GM18873 (cell line): ENCODE measurements around the gene ELAVL3.
A peak's percentile ranks its signal among the peaks of the same experiment; 100 is the strongest.

Experiments used
- ATAC-seq: cut with Tn5 transposase; IDR thresholded peaks from one replicate; pipeline ENCODE4 v1.9.1; 2021; ENCODE audit warnings: mild to moderate bottlenecking, moderate library complexity, moderate number of reproducible peaks; ENCODE audit not compliant: unreplicated experiment, low FRiP score

The ELAVL3 gene

DNA sequence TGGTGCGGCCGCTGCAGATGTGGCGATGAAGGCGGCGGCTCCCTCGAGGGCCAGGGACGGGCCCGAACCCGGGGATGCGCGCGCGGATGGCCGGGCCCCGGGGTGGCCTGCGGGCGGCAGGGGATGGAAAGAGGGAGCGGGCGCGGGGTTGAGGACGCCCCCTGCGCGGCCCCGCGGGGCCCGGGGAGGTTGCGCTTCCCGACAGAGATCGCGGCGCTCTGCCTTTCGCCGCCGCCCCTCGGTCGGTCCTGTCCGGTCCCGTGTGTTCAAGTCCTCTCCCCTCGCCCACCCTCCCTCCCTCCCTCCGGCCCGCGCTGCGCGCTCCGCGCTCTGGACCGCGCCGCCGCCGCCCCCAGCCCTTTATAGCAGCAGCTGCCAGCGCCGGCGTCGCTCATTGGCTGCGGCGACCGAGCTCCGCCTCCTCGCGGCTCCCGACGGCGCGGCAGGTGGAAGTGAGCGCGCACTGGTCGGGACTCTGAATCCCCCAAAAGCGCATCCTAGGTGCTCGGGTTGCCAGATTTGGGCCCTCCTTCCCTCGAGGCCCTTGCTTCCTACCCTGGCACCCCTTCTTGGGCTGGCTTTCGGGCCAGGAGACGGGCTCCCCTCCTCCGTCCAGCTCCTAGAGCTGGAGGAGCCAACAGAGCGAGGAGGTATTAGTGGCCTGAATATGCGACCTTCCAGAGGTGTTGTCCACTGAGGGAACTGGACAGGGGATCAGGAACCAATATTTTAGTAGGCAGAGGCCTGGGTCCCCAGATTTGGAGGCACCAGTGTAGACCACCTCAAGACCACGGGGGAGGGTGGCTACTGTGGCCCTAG lies at the start of gene ELAVL3:
TSS of gene ELAVL3 (minus strand) at position 332 of the 819 bp plus-strand sequence. CDS start 438 bp downstream, outside the sequence.
- ATAC-seq: no peak

DNA sequence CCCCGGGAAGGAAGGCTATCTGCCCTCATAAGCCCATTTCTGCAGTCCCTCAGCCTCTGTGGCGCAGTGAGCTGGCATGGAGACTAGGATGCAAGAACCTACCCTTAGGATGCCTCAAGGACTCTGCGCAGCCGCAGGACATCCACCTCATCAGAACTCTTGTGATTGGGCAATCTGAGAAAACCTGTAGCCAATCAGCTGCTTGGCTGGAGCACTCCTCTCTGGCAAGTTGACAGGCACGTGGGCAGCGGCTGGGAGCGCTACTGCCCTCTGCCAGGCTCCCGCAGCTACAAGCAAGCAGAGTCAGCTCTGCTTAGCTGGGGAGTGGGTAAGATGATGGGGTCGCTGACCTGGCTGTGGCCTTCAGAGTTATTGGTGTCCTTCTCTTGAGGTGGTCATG lies 49.6 kb upstream of the ELAVL3 start:
- ATAC-seq: no peak

DNA sequence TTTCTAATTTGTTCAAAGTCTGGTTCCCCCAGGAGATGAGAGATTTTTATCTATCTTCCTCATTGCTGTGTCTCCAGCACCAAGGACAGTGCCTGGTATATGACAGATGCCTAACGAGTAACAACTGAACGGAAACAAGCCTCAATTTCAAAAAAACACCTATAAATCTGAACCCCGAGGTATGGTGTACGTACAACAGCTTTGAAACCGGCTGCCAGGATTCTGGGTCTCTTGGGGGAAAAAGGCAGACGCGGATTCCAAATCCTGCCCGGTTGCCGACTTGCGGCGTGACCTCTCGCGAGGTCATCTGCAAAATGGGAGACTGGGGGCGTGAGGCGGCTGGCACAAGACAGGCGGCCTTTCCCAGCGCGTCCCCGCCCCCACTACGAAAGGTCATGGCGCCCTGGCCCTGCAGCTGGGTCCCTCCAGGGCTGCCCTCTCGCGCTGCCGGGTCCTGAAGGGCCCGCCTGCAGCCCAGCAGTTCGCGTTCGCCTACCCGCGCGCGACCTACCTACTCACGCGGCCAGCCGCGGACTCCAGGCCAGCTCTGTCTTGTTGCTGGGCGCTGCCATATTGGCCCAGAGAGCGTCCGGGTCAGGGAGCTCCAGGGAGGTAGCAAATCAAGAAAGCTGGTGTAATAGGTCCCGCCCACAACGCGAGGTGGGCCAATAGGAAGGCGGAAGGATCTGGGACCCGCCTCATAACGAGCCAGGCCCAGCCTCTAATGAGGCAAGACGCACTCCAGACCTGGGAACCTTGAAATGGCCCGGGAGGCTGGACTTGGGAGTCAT lies 47.9 kb upstream of the ELAVL3 start, which contains the start of gene ECSIT:
TSS of gene ECSIT (minus strand) at position 584 of the 791 bp plus-strand sequence. CDS start 9,964 bp downstream, outside the sequence.
- peak; percentile 90 for ATAC-seq

DNA sequence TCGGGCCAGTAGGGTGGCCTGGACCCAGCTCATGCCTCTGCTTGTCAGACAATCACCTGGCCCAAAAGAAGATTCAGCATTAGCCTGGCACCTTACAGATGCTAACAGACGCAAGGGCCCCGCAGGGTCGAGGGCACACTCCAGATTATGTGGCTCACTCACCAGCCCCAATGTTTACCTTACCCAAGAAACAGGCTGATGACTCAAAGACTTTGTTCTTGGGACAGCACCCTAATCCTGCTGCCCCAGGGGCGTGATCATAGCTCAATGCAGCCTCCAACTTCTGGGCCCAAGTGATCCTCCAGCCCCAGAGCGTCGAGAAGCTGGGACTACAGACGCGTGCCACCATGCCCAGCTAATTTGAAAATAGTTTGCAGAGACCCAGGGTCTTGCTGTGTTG lies 38.3 kb upstream of the ELAVL3 start:
- ATAC-seq: no peak

DNA sequence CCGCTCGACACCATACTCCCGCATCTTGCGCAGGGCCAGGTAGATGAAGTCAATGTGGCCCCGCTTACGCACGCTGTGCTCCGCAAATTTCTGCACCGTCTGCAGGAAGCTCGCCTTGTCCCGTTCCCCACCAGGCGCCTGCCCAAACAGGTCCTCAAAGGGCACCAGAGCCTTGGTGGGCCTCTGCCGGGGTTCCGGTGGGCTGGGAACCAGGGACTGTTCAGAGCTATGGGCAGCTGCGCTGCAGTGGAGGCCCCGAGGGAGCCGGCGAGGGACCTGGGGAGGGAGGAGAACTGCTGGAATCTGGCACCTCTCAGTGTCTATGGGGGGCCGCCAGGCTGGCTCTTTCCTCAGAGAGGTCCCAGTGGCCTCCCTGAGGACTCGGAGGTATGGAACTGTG lies 33.1 kb upstream of the ELAVL3 start:
- ATAC-seq: no peak

DNA sequence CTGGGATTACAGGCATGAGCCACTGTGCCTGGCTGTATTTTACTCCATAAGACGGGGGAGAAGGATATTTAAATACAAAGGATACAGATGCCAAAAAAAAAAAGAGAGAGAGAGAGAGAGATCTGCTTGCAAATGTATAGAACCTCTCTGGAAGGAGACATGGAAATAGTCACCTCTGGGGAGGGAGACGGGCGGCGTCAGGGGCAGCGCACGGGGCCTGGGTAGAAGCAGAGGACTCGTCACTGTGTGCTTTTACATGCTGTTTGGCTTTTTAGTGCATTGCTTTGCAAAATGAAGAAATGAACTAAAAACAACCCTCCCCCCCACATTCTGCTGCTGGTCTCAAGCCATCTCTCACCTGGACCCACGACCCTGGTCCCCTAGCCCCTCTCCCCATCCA lies 29.6 kb upstream of the ELAVL3 start:
- no peak for ATAC-seq

DNA sequence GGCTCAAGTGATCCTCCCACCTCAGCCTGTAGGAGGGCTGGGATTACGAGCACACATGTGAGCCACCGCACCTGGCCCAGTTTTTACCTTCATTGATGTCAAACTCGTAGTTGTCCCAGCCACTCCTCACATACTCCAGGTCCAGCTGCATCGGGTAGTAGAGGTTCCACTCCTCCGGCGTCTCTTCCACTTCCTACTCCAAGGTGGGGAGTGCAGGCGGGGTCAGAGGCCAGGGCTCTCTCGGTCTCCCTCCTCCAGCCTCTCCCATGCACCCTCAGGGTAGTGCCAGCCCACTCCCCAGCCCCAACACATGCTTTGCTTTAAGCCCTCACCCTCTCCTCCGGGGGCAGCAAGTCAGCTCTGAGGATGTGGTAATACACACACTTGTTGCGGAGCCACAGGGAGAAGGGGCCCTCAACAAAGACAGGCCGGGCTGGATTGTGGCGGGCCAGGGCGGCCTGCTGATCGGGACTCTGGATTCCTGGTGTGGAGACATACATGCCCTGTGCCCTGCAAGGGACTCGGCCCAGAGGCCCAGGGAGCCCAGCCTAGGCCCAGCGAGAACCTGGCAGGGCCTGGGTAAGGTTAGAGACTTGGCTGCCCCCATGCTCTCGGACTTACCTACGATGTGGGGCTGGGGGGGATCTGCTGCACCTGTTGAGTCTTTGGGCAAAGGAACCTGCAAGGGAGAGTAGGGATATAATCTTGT lies 26.7 kb upstream of the ELAVL3 start:
- ATAC-seq: no peak

DNA sequence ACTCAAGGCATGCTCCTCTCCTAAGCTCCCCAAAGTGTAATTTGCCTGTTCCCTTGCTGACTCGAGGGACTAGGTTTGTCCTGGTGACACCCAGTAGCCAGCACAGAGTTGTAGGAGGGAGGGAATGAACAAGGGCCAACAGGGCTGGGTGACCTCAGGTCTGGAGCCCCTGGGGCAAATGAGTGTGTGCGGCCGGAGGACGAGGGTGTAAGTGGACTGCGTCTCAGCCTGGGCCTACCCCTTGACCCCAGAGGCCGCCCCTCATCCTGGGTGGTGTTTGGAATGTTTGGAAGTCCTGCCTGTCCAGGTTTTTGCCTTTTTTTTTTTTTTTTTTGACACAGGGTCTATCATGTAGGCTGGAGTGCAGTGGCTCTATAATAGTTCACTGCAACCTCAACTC lies 26.1 kb upstream of the ELAVL3 start:
- no peak for ATAC-seq

DNA sequence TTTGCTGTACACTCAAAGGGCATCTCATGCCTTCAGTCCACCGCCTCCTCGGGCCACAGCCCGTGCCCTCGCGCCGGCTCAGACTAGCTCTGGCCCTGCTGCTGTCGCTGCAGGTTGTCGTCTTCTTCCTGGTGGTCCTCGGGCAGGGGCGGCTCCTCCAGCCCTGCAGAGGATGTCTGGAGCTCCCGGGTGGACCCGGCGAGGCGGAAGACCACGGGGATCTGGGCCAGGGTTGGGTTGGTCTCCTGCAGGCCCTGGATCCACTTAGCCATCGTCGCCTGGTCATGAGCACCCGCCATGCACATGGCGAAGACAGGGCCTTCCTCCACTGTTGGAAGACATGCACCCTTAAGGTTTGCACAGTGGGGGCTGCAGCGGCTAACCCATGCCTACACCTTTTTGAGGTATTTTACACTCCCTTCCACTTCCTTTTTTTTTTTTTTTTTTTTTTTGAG lies 25.3 kb upstream of the ELAVL3 start:
- ATAC-seq: peak; percentile 23

DNA sequence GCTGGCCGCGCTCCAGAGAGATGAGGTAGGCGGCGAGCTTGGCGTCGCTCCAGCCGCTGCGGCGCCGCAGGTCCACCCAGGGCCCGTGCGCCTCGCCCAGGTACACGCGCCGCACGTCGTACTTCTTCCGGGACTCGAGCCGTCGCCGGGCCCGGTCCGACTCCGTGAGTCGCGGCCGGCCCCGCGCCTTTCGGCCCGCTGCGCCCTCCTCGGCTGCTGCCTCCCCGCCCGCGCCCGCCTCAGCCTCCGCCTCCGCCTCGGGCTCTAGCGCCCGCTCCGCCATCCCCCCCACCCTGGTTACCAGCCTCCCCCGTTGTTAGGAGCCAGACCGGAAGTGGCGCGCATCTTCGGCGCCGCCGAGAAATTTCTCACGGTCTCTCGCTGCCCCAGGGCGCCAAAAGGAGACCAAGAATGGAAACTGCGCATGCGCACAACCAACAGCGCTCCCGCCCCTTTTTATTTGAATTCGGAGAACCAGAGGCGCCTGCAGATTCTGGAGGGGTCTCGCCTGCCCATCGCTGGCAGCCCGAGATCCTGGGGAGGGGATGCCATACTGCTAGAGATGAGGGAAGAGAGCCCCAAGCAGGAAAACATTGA lies 24.8 kb upstream of the ELAVL3 start, which contains the start of gene ZNF653:
TSS of gene ZNF653 (minus strand) at position 336 of the 597 bp plus-strand sequence. CDS start at position 283, 53 bp downstream.
- peak; percentile 26 for ATAC-seq

DNA sequence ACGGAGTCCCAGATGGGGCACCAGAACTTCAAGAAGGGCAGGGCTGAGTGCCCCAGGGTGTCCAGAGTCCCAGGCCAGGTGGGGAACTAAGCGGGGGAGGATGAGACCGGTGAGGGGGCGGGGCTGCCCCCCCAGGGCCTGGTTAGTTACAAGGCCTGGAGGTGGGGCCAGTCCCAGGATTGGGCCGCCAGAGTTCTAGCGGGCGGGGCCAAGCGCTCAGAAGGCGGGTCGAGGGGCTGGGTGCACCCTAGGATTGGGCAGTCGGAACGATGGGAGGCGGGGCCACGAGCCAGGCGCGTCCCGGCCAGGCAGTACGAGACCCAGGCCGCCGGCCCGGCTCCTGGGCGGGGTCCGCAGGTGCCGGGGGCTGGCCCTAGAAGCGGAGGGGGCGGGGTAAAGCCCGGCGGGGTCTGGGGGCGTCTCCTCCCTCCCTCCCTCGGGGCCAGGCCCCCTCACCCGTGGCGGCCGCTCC lies 24.2 kb upstream of the ELAVL3 start:
- ATAC-seq: peak; percentile 88

DNA sequence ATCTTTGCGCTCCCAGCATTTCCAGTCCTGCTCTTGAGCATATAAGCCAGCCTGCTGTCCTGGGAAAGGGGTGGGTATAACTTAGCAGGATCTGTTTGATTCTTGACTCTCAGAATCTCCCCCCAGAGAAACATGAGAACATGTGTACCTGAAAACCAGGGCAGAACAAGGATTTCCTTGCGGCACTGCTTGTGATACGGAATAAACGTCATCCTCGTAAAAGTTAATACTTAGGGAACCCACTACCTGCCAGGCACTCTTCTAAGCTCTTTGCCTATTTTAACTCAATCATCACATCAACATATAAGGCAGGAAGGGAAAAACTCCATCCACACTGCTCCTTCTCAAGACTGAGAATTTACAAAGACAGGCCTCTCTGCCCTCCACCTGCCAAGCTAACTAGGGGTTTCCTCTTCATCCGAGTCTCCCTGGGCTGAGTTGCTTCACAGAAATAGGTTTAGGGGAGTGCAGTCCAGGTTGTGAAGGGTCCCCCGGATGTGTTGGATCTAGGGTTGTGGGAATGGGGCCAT lies 23.7 kb upstream of the ELAVL3 start:
- ATAC-seq: no peak

DNA sequence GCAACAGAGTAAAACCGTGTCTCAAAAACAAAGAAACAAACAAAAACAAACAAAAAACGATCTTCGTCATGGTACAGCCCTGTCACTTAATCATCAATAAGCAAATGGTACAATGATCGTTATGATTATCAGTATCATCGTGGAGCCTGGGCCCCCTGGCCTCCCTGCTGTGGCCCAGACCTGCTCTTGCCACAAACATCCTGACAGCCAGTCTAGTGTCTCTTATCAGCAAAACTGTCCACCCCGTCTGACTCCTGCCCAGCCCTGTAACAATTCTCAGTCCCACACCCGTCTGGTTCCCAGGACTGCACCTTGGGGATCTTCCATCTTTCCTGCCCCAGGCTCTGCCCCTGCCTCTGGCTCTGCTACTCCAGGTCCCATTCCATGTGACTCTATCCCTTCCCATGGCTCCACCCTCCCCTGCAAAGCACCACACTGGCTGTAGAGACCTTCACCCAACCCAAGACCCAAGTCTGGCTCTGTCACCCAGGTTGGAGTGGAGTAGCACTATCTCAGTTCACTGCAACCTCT lies 19.1 kb upstream of the ELAVL3 start:
- ATAC-seq: no peak

DNA sequence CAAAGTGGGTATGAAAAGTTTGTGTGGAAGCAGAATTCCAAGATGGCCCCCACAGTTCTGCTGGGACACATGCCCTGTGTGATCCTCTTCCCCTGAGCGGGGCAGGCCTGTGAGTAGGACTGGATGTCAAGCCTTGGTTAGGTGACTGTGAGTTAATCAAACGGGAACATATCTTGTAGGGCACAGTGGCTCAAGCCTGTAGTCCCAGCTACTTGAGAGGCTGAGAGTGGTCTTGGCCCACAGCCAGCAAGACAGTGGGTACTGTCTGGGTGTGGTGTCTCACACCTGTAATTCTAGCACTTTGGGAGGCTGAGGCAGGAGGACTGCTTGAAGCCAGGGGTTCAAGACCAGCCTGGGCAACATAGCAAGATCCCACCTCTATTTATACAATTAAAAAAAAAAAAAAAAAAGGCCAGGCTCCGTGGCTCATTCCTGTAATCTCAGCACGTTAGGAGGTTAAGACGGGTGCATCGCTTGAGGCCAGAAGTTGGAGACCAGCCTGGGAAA lies 18.4 kb upstream of the ELAVL3 start:
- ATAC-seq: no peak

DNA sequence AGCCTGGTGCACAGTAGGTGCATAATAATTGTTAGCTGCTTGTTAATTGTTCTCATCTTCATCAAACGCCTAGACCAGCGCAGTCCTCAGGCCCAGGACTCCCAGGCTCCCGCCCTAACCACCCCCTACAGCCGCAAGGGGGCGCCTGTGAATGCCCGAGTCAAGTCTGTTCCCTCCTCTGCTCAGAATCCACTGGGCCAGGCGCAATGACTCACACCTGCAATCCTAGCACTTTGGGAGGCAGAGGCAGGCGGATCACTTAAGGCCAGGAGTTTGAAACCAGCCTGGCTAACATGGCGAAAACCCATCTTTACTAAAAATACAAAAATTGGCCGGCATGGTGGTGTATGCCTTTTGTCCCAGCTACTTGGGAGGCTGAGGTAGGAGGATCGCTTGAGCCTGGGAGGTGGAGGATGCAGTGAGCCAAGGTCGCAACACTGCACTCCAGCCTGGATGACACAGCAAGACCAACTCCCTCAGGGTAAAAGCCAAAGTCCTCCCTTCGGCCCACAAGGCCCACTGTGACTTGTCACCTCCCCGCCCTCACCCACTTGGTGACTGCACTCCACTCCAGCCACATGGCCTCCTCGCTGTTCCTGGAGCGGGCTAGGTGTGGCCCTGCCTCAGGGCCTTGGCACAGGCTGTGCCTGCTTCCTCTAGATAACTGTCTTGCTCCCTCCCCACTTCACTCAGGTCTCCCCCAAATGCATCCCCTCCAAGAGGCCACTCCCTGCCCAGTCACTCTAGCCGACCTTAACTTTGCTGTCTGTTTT lies 15.7 kb upstream of the ELAVL3 start:
- no peak for ATAC-seq

DNA sequence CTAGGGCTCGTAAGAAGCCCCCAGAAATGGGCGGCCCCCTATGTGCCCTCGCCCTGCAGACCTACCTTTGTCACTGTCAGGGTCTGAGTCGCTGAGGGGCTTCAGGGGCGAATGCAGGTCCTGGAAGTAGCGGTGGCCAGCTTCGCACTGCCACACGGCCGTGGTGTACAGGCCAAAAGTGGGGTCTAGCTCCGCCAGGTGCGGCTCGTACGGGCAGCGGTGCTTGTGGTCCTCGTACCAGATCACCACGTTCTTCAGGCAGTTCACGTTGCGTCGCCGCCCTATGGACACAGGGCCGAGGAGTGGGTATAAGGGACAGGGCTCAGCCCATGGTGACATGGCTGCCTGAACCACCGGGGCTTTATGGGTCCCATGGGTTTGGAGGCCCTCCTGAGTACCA lies 15.0 kb upstream of the ELAVL3 start:
- ATAC-seq: no peak

DNA sequence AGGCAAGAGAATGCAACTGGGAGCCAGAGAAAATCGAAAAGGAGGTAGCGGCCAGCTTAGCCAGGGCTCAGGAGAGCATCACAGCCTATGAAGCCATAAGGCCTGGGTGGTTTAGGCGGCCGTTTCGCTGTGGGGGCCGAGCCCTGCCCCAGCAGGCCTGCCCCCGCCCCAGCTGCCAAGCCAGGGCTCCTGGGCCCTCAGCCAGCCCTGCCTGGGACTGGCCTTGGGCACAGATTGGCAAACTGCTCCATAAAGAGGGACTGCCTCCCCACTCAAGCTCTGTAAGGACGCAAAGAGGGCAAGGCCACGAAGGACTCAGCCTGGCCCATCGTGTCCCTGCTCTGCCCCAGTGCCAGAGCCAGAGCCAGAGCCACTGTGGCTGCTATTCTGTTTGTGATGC lies 14.6 kb upstream of the ELAVL3 start:
- no peak for ATAC-seq

DNA sequence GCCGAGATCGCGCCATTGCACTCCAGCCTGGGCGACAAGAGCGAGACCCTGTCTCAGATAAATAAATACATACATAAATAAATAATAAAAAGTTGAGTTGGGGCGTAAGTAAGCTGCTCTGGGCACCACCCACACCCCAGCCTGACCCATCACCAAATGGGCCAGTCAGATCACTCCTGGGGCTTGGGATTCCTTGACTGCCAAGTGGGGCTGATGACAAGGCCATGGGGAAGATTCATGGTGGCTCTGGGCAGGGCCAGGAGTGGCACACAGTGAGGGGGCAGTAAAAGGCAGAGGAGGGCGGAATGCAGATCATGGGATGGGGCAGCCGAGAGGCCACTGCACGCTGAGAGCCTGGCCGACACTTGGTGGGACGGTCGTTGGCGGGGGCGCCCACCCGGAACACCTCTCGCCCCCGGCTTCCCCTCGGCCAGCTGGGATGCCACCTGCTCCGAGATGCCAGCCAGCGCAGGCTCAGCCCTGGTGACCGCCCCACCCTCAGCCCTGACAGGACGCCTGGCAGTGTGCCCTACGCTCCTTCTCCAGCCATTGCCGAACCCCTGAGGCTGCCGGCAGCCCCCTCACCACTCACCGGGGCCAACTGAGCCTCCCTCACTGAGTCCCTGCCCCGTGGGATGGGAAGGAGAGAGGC lies 13.9 kb upstream of the ELAVL3 start:
- no peak for ATAC-seq
